HepG2 (cell line): ENCODE results near the gene GGACT. TPM values are rescaled to one million over a fixed set of nuclear protein-coding genes. Genes with fewer than 3 reads are reported as not detected.

Experiments
- ATAC-seq: fragments of 200-7000 bp; cut with Tn5 transposase; 3 replicates; pipeline ENCODE4 v1.9.1; 2020; ENCODE audit warnings: mild to moderate bottlenecking, moderate library complexity
- BruUV-seq: library from RNA; stranded (reverse); fragments of 400-500 nt; replicated peaks from 2 replicates; lab custom pipeline; 2021; lab: Mats Ljungman, UMichigan
- CTCF ChIA-PET: fragments of 300-600 bp; formaldehyde crosslinking; extraction: SDS; loops from one replicate; lab custom pipeline; 2021; ENCODE audit warnings: low total read pairs, inconsistent platforms, low intra/inter-chr PET ratio; lab: Yijun Ruan, JAX
- POLR2A ChIA-PET: fragments of 350-600 bp; sonication (Branson Sonifier 250); formaldehyde crosslinking; loops from one replicate; lab custom pipeline; 2020; ENCODE audit warnings: antibody characterized with exemption, inconsistent platforms; lab: Yijun Ruan, JAX
- DNase-seq: peaks from one replicate; pipeline ENCODE4 v3.0.0-alpha.2; 2015; ENCODE audit warnings: low spot score
- FAIRE-seq: peaks from 3 replicates; lab custom pipeline; 2011; peaks lifted over from hg19 to GRCh38; lab: Jason Lieb, UNC
- H2AFZ ChIP-seq: one replicate; pipeline ENCODE4 v1.6.1; 2011; ENCODE audit warnings: low read length, inconsistent platforms
- H3K27ac ChIP-seq: fragments of 300-600 bp; 3 replicates; pipeline ENCODE4 v1.8.0; 2011; ENCODE audit warnings: mixed run types, mild to moderate bottlenecking, mixed read lengths, low read length, inconsistent platforms; ENCODE audit not compliant: insufficient read depth; ENCODE audit errors: extremely low read length
- H3K27me3 ChIP-seq, 2 experiments: fragments of 200-600 bp in 1 of 2; 2 replicates in 1 of 2; 3 replicates in 1 of 2; pipeline versions ENCODE4 v1.6.0 to v1.8.0; 2011; ENCODE audit warnings: low read length in 2 of 2, mild to moderate bottlenecking in 2 of 2, moderate library complexity in 2 of 2, inconsistent platforms in 1 of 2; ENCODE audit not compliant: insufficient read depth in 2 of 2, control insufficient read depth in 1 of 2
- H3K36me3 ChIP-seq, 2 experiments: fragments of 200-600 bp in 1 of 2; replicated peaks in 1 of 2; 2 replicates in 1 of 2; 3 replicates in 1 of 2; pipeline versions ENCODE4 v1.5.1 to v1.8.0; 2011; ENCODE audit warnings: low read length in 2 of 2, inconsistent platforms in 1 of 2; ENCODE audit not compliant: insufficient read depth in 2 of 2, control insufficient read depth in 1 of 2
- H3K4me1 ChIP-seq: 2 replicates; pipeline ENCODE4 v1.5.1; 2012; ENCODE audit warnings: low read length, inconsistent platforms; ENCODE audit not compliant: insufficient read depth
- H3K4me2 ChIP-seq: 2 replicates; pipeline ENCODE4 v1.6.0; 2011; ENCODE audit warnings: low read depth, low read length, inconsistent platforms
- H3K4me3 ChIP-seq, 3 experiments: fragments of 200-600 bp in 1 of 3; sonication (generic), shearing (Covaris generic) in 1 of 3; replicated peaks in 1 of 3; 2 replicates each; pipeline ENCODE4 v1.5.1; 2011 to 2016; ENCODE audit warnings: low read length in 3 of 3, inconsistent platforms in 2 of 3, low read depth in 2 of 3, mild to moderate bottlenecking in 2 of 3, control low read depth in 1 of 3, mixed read lengths in 1 of 3; ENCODE audit not compliant: insufficient read depth in 1 of 3
- H3K79me2 ChIP-seq: one replicate; pipeline ENCODE4 v1.6.1; 2011; ENCODE audit warnings: low read length, inconsistent platforms; ENCODE audit not compliant: insufficient read depth
- H3K9ac ChIP-seq: 2 replicates; pipeline ENCODE4 v1.6.0; 2011; ENCODE audit warnings: mild to moderate bottlenecking, low read depth, low read length, inconsistent platforms; ENCODE audit not compliant: insufficient read depth
- H3K9me3 ChIP-seq: 2 replicates; pipeline ENCODE4 v1.5.1; 2012; ENCODE audit warnings: mild to moderate bottlenecking, low read length
- H4K20me1 ChIP-seq: 2 replicates; pipeline ENCODE4 v1.6.0; 2011; ENCODE audit warnings: inconsistent platforms, mild to moderate bottlenecking, low read length, moderate library complexity; ENCODE audit not compliant: insufficient read depth
- FOXA3 ChIP-seq: IDR thresholded peaks from 2 replicates; pipeline ENCODE4 v1.6.1; 2016; ENCODE audit warnings: missing genetic modification reagents, missing compliant biosample characterization
- MBNL3 ChIP-seq: fragments of 250-450 bp; sonication (Bioruptor Pico); conservative IDR thresholded peaks from 2 replicates; pipeline ENCODE4 v1.8.0; 2022; ENCODE audit warnings: mild to moderate bottlenecking, inconsistent platforms
- SCMH1 ChIP-seq: sonication (generic); formaldehyde crosslinking; IDR thresholded peaks from 2 replicates; pipeline ENCODE4 v1.9.0; 2021; ENCODE audit warnings: missing genetic modification reagents, mild to moderate bottlenecking, borderline replicate concordance
- TBX3 ChIP-seq: fragments of 450-650 bp; IDR thresholded peaks from 2 replicates; pipeline ENCODE4 v1.6.1; 2017; ENCODE audit warnings: antibody characterized with exemption, mild to moderate bottlenecking, inconsistent platforms, borderline replicate concordance
- ZBTB10 ChIP-seq: sonication (generic); formaldehyde crosslinking; IDR thresholded peaks from 2 replicates; pipeline ENCODE4 v1.4.0; 2020; ENCODE audit warnings: missing genetic modification reagents, borderline replicate concordance
- ZNF432 ChIP-seq: sonication (generic); formaldehyde crosslinking; IDR thresholded peaks from 2 replicates; pipeline ENCODE4 v1.5.0; 2020; ENCODE audit warnings: missing genetic modification reagents, mild to moderate bottlenecking, borderline replicate concordance
- WGBS: methylation state at CpG from one replicate; pipeline ENCODE4 v1.1.6; 2017; ENCODE audit warnings: low lambda C conversion rate; 5-methylcytosine and 5-hydroxymethylcytosine counted together
- in situ Hi-C: cut with HindIII; loops from 2 replicates; pipeline ENCODE4 v1.10.0; 2017; ENCODE audit warnings: low pct_unique_long_range_greater_than_20kb; ENCODE audit not compliant: extremely low pct_ligation_motif_present
- intact Hi-C: fragments of 100-400 bp; cut with micrococcal nuclease; formaldehyde crosslinking; loops from one replicate; pipeline ENCODE4 v1.10.0; 2022; ENCODE audit not compliant: unreplicated experiment
- polyA plus RNA-seq, 8 experiments: library from polyadenylated mRNA; depleted of rRNA in 3 of 8; stranded (reverse) in 7 of 8; unstranded in 1 of 8; fragments of >200 nt; fragmentation: Illumina TruSeq in 4 of 8; extraction: Trizol in 4 of 8; gene quantifications; 2 replicates each; pipeline versions ENCODE4 v1.2.1 to v1.2.3, GENCODE V29; 2011 to 2016; ENCODE audit warnings: low read depth in 4 of 8, missing spikeins in 1 of 8, mixed read lengths in 1 of 8; ENCODE audit not compliant: insufficient read depth in 1 of 8
- total RNA-seq, 5 experiments: library from RNA; depleted of rRNA; stranded (reverse); fragments of >200 nt; fragmentation: Illumina TruSeq; extraction: Trizol; gene quantifications; 2 replicates each; pipeline ENCODE4 v1.2.3, GENCODE V29; 2016; ENCODE audit warnings: low read depth in 1 of 5
- TF ChIP-seq, protein P1 (sequence below): sonication (generic); formaldehyde crosslinking; IDR thresholded peaks from 2 replicates; pipeline ENCODE4 v1.4.0; 2020; ENCODE audit warnings: mild to moderate bottlenecking, missing genetic modification reagents, borderline replicate concordance

GGACT gene
- total and polyA plus RNA-seq, 2 of the 13 experiments (the other 11 are each of a cell fraction or from before 2014, with no cell fraction given), result 1.7 to 1.9 TPM

DNA sequence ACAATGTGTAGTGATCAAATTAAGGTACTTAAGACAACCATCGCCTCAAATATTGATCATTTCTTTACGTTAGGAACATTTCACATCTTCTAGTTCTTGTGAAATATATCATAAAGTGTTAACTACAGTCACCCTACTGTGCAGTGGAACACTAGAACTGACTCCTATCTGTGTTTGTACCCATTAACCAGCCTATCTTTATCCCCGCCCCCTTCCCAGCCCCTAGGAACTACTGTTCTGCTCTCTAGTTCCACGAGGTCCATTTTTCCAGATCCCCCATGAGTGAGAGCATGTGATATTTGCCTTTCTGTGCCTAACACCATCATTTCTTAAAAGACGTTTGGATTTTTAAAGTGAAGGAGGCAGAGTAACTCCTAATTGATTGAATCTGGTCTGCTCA lies 24.4 kb upstream of the GGACT start:
- Histone ChIP-seq H3K4me2 (no peak overlapping the region), H3K36me3 (0 out of 5 replicates have a peak, but pooled peaks cover 0 to 6% of the 10 kb centered on the region in 2 experiments), H3K27me3 (no peaks in the 10 kb centered on the region)
- POLR2A ChIA-PET, result no interaction called here
- intact Hi-C loops, result no loop called here
- TF ChIP-seq ZNF432 (CRISPR knock-in tag), result no peak
- TF ChIP-seq, protein P1, sequence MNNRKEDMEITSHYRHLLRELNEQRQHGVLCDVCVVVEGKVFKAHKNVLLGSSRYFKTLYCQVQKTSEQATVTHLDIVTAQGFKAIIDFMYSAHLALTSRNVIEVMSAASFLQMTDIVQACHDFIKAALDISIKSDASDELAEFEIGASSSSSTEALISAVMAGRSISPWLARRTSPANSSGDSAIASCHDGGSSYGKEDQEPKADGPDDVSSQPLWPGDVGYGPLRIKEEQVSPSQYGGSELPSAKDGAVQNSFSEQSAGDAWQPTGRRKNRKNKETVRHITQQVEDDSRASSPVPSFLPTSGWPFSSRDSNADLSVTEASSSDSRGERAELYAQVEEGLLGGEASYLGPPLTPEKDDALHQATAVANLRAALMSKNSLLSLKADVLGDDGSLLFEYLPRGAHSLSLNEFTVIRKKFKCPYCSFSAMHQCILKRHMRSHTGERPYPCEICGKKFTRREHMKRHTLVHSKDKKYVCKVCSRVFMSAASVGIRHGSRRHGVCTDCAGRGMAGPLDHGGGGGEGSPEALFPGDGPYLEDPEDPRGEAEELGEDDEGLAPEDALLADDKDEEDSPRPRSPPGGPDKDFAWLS (CRISPR knock-in tag), result no peak
- no peak for TF ChIP-seq ZBTB10 (CRISPR knock-in tag)
- no peak for TF ChIP-seq FOXA3
- no peak for TF ChIP-seq TBX3
- TF ChIP-seq SCMH1 (CRISPR knock-in tag), result no peak
- TF ChIP-seq MBNL3 (CRISPR knock-in tag), result no peak
- TF ChIP-seq, all 625 proteins: peak for 0
- no TSS peak for BruUV-seq
- CTCF ChIA-PET, result no interaction called here
- Histone ChIP-seq H3K4me3 (no peak overlapping the region), H3K4me1 (peaks cover 5% of the 10 kb centered on the region; the same call in 1 of the 2 replicates), H3K9ac (no peak overlapping the region), H2AFZ (no peak overlapping the region), H3K27ac (no peak overlapping the region), H3K9me3 (no peaks in the 10 kb centered on the region), H3K79me2 (no peaks in the 10 kb centered on the region), H4K20me1 (no peaks in the 10 kb centered on the region)
- FAIRE-seq (no peak), ATAC-seq (no peak), DNase-seq (no peak)
- in situ Hi-C loops, result no loop called here
- WGBS, result 86% methylated on average over 5 of the region's 5 CpGs
